ENCODE data around the gene SSBP3.

- TF ChIP-seq CTCF (IDR thresholded peaks at IDR 0.05), result no peak
- no peak for TF ChIP-seq POLR2AphosphoS5 (IDR thresholded peaks at IDR 0.05)
These were observed 184.9 kb downstream of the SSBP3 start for GRCh38 chr1:54221113-54221834.

Data from breast epithelium (tissue), 3 donors.